Measurements from ENCODE around the gene ELOVL2. TPM values are rescaled to one million over a fixed set of nuclear protein-coding genes. Genes with fewer than 3 reads are reported as not detected.
"Not testable (repeated sequence)": the region's sequence is repeated elsewhere in the genome, so short reads cannot be mapped to it uniquely, and the experiment has no call there.

Gene ELOVL2
- polyA plus RNA-seq, 1 donor from 2014 or later: not detected

GRCh38 chr6:10995114-10995707 is 48.9 kb downstream of the ELOVL2 start:
- H3K9me3 Mint-ChIP-seq: no peaks in the 10 kb centered on the region
- no peaks in the 10 kb centered on the region for H3K4me1 Mint-ChIP-seq
- H3K27me3 Mint-ChIP-seq: no peaks in the 10 kb centered on the region
- no peak overlapping the region for H3K27ac Mint-ChIP-seq
- H3K36me3 Mint-ChIP-seq: no peaks in the 10 kb centered on the region
- no peak overlapping the region for H3K4me3 Mint-ChIP-seq

- no peak overlapping the region for H3K4me3 Mint-ChIP-seq
- H3K36me3 Mint-ChIP-seq: no peaks in the 10 kb centered on the region
- H3K4me1 Mint-ChIP-seq: no peaks in the 10 kb centered on the region
- H3K27me3 Mint-ChIP-seq: no peaks in the 10 kb centered on the region
- no peak overlapping the region for H3K27ac Mint-ChIP-seq
- H3K9me3 Mint-ChIP-seq: no peaks in the 10 kb centered on the region
Observed at GRCh38 chr6:10993896-10994295, 50.2 kb downstream of the ELOVL2 start.

GRCh38 chr6:10991115-10991514 is 53.0 kb downstream of the ELOVL2 start:
- Mint-ChIP-seq H3K36me3 (no peaks in the 10 kb centered on the region), H3K9me3 (peaks cover 0 to 3% (median 0%) of the 10 kb centered on the region in 3 donors), H3K4me3 (no peak overlapping the region), H3K27ac (no peak overlapping the region), H3K4me1 (no peaks in the 10 kb centered on the region), H3K27me3 (peaks cover 3% of the 10 kb centered on the region)

- no peak overlapping the region for H3K4me3 Mint-ChIP-seq
- H3K27me3 Mint-ChIP-seq: peaks cover 3% of the 10 kb centered on the region
- H3K4me1 Mint-ChIP-seq: no peaks in the 10 kb centered on the region
- no peak overlapping the region for H3K27ac Mint-ChIP-seq
- no peaks in the 10 kb centered on the region for H3K36me3 Mint-ChIP-seq
- H3K9me3 Mint-ChIP-seq: peaks cover 0 to 3% (median 0%) of the 10 kb centered on the region in 3 donors
Observed at GRCh38 chr6:10989587-10989986, 54.5 kb downstream of the ELOVL2 start.

GRCh38 chr6:10984959-10985358 is 59.1 kb downstream of the ELOVL2 start:
- H3K9me3 Mint-ChIP-seq, H3K4me3 Mint-ChIP-seq, H3K27me3 Mint-ChIP-seq, H3K27ac Mint-ChIP-seq, H3K4me1 Mint-ChIP-seq, H3K36me3 Mint-ChIP-seq: not testable (repeated sequence)

- Mint-ChIP-seq H3K4me1 (no peaks in the 10 kb centered on the region), H3K36me3 (peaks cover 2% of the 10 kb centered on the region), H3K4me3 (no peak overlapping the region), H3K9me3 (peaks cover 0 to 3% (median 0%) of the 10 kb centered on the region in 3 donors), H3K27ac (no peak overlapping the region), H3K27me3 (peaks cover 6% of the 10 kb centered on the region)
Observed at GRCh38 chr6:10981409-10981808, 62.7 kb downstream of the ELOVL2 start.

- Mint-ChIP-seq H3K4me1 (no peaks in the 10 kb centered on the region), H3K9me3 (peaks cover 0 to 3% (median 0%) of the 10 kb centered on the region in 3 donors), H3K27ac (no peak overlapping the region), H3K4me3 (no peak overlapping the region), H3K27me3 (peaks cover 6% of the 10 kb centered on the region), H3K36me3 (peaks cover 2% of the 10 kb centered on the region)
Observed at GRCh38 chr6:10979603-10980002, 64.5 kb downstream of the ELOVL2 start.

- Mint-ChIP-seq H3K27ac (no peak overlapping the region), H3K36me3 (peaks cover 2% of the 10 kb centered on the region), H3K9me3 (peaks cover 0 to 1% (median 0%) of the 10 kb centered on the region in 3 donors), H3K4me1 (no peaks in the 10 kb centered on the region), H3K27me3 (peaks cover 3% of the 10 kb centered on the region), H3K4me3 (no peak overlapping the region)
Observed at GRCh38 chr6:10977231-10977968, 66.7 kb downstream of the ELOVL2 start.

- Mint-ChIP-seq H3K4me1 (no peaks in the 10 kb centered on the region), H3K27me3 (peaks cover 3% of the 10 kb centered on the region), H3K27ac (no peak overlapping the region), H3K9me3 (peaks cover 0 to 1% (median 0%) of the 10 kb centered on the region in 3 donors), H3K36me3 (peaks cover 2% of the 10 kb centered on the region), H3K4me3 (no peak overlapping the region)
Observed at GRCh38 chr6:10976571-10976970, 67.5 kb downstream of the ELOVL2 start.

GRCh38 chr6:10972196-10972595 is 71.9 kb downstream of the ELOVL2 start:
- Mint-ChIP-seq H3K9me3 (peaks cover 3 to 7% (median 4%) of the 10 kb centered on the region in 3 donors), H3K4me3 (no peak overlapping the region), H3K27me3 (peaks cover 5% of the 10 kb centered on the region), H3K4me1 (no peaks in the 10 kb centered on the region), H3K36me3 (peaks cover 2% of the 10 kb centered on the region), H3K27ac (no peak overlapping the region)

GRCh38 chr6:10970731-10971130 is 73.4 kb downstream of the ELOVL2 start:
- H3K9me3 Mint-ChIP-seq: peaks cover 4 to 16% (median 8%) of the 10 kb centered on the region in 3 donors
- H3K4me3 Mint-ChIP-seq: no peak overlapping the region
- peaks cover 2% of the 10 kb centered on the region for H3K36me3 Mint-ChIP-seq
- H3K27me3 Mint-ChIP-seq: peaks cover 5% of the 10 kb centered on the region
- H3K4me1 Mint-ChIP-seq: no peaks in the 10 kb centered on the region
- H3K27ac Mint-ChIP-seq: no peak overlapping the region

GRCh38 chr6:10968776-10969175 is 75.3 kb downstream of the ELOVL2 start:
- Mint-ChIP-seq H3K9me3 (peaks cover 8 to 25% (median 9%) of the 10 kb centered on the region in 3 donors), H3K4me3 (no peak overlapping the region), H3K4me1 (no peaks in the 10 kb centered on the region), H3K27me3 (peaks cover 8% of the 10 kb centered on the region), H3K27ac (no peak overlapping the region), H3K36me3 (peaks cover 2% of the 10 kb centered on the region)

- H3K4me3 Mint-ChIP-seq: no peak overlapping the region
- H3K27ac Mint-ChIP-seq: no peak overlapping the region
- H3K27me3 Mint-ChIP-seq: peaks cover 7% of the 10 kb centered on the region
- H3K36me3 Mint-ChIP-seq: no peaks in the 10 kb centered on the region
- H3K9me3 Mint-ChIP-seq: peaks cover 9 to 25% (median 10%) of the 10 kb centered on the region in 3 donors
- no peaks in the 10 kb centered on the region for H3K4me1 Mint-ChIP-seq
Observed at GRCh38 chr6:10964684-10965083, 79.4 kb downstream of the ELOVL2 start.

- H3K36me3 Mint-ChIP-seq: peaks cover 2% of the 10 kb centered on the region
- H3K4me3 Mint-ChIP-seq: no peak overlapping the region
- peaks cover 7% of the 10 kb centered on the region for H3K27me3 Mint-ChIP-seq
- H3K27ac Mint-ChIP-seq: no peak overlapping the region
- H3K4me1 Mint-ChIP-seq: no peaks in the 10 kb centered on the region
- H3K9me3 Mint-ChIP-seq: peaks cover 9 to 24% (median 10%) of the 10 kb centered on the region in 3 donors
Observed at GRCh38 chr6:10963113-10963512, 81.0 kb downstream of the ELOVL2 start.

GRCh38 chr6:10962673-10963072 is 81.4 kb downstream of the ELOVL2 start:
- peaks cover 7% of the 10 kb centered on the region for H3K27me3 Mint-ChIP-seq
- H3K9me3 Mint-ChIP-seq: peaks cover 6 to 20% (median 6%) of the 10 kb centered on the region in 3 donors
- H3K36me3 Mint-ChIP-seq: peaks cover 2% of the 10 kb centered on the region
- H3K4me1 Mint-ChIP-seq: no peaks in the 10 kb centered on the region
- no peak overlapping the region for H3K4me3 Mint-ChIP-seq
- no peak overlapping the region for H3K27ac Mint-ChIP-seq

- no peaks in the 10 kb centered on the region for H3K4me1 Mint-ChIP-seq
- no peak overlapping the region for H3K4me3 Mint-ChIP-seq
- peaks cover 6 to 18% (median 6%) of the 10 kb centered on the region in 3 donors for H3K9me3 Mint-ChIP-seq
- peaks cover 2% of the 10 kb centered on the region for H3K36me3 Mint-ChIP-seq
- peaks cover 7% of the 10 kb centered on the region for H3K27me3 Mint-ChIP-seq
- no peak overlapping the region for H3K27ac Mint-ChIP-seq
Observed at GRCh38 chr6:10961837-10962236, 82.3 kb downstream of the ELOVL2 start.

Data from IgD-negative memory B cell (primary cell).